Ishikawa (cell line): Measurements from ENCODE around the gene TRIM24.

Experiments
- CEBPB ChIP-seq: IDR thresholded peaks from 2 replicates; pipeline ENCODE4 v1.6.1; 2012
- CREB1 ChIP-seq: IDR thresholded peaks from 2 replicates; pipeline ENCODE4 v1.6.1; 2012; ENCODE audit warnings: low read depth
- EP300 ChIP-seq: IDR thresholded peaks from 2 replicates; pipeline ENCODE4 v1.6.1; 2012; ENCODE audit warnings: borderline replicate concordance
- NFIC ChIP-seq: IDR thresholded peaks from 2 replicates; pipeline ENCODE4 v1.6.1; 2012
- TAF1 ChIP-seq: IDR thresholded peaks from 2 replicates; pipeline ENCODE4 v1.6.1; 2012; ENCODE audit warnings: low read depth, mild to moderate bottlenecking
- YY1 ChIP-seq: IDR thresholded peaks from 2 replicates; pipeline ENCODE4 v1.6.1; 2012; ENCODE audit warnings: low read depth
- TF ChIP-seq, protein P1 (sequence below): IDR thresholded peaks from 2 replicates; pipeline ENCODE4 v1.6.1; 2012; ENCODE audit warnings: low read depth, mild to moderate bottlenecking
- TF ChIP-seq, protein P2 (sequence below): IDR thresholded peaks from 2 replicates; pipeline ENCODE4 v1.6.1; 2012
- TF ChIP-seq, protein P3 (sequence below): IDR thresholded peaks from 2 replicates; pipeline ENCODE4 v1.6.1; 2012

DNA sequence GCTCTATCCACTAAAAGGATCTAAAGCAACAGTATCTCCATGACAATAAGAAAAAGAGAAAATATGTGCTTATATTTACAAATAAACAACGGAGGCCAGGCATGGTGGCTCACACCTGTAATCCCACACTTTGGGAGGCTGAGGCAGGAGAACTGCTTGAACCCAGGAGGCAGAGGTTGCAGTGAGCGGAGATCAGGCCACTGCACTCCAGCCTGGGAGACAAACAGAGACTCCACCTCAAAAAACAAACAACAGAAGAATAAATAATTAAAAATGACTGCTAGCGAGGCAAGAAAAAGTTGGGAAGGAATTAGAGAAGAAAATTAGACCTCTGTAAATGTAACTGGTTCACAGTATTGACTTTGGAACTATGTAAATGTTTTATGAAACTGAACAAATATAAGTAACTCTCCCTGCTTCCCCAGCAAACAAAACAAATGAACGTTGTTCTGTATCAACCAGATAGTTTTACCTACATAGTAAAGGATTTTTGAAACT lies 17.1 kb downstream of the TRIM24 start:
- TF ChIP-seq NFIC (no peak), YY1 (no peak), TAF1 (no peak), EP300 (no peak), CEBPB (no peak), CREB1 (no peak)
- TF ChIP-seq, protein P1, sequence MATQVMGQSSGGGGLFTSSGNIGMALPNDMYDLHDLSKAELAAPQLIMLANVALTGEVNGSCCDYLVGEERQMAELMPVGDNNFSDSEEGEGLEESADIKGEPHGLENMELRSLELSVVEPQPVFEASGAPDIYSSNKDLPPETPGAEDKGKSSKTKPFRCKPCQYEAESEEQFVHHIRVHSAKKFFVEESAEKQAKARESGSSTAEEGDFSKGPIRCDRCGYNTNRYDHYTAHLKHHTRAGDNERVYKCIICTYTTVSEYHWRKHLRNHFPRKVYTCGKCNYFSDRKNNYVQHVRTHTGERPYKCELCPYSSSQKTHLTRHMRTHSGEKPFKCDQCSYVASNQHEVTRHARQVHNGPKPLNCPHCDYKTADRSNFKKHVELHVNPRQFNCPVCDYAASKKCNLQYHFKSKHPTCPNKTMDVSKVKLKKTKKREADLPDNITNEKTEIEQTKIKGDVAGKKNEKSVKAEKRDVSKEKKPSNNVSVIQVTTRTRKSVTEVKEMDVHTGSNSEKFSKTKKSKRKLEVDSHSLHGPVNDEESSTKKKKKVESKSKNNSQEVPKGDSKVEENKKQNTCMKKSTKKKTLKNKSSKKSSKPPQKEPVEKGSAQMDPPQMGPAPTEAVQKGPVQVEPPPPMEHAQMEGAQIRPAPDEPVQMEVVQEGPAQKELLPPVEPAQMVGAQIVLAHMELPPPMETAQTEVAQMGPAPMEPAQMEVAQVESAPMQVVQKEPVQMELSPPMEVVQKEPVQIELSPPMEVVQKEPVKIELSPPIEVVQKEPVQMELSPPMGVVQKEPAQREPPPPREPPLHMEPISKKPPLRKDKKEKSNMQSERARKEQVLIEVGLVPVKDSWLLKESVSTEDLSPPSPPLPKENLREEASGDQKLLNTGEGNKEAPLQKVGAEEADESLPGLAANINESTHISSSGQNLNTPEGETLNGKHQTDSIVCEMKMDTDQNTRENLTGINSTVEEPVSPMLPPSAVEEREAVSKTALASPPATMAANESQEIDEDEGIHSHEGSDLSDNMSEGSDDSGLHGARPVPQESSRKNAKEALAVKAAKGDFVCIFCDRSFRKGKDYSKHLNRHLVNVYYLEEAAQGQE, result no peak
- TF ChIP-seq, protein P2, sequence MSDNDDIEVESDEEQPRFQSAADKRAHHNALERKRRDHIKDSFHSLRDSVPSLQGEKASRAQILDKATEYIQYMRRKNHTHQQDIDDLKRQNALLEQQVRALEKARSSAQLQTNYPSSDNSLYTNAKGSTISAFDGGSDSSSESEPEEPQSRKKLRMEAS, result no peak
- TF ChIP-seq, protein P3, sequence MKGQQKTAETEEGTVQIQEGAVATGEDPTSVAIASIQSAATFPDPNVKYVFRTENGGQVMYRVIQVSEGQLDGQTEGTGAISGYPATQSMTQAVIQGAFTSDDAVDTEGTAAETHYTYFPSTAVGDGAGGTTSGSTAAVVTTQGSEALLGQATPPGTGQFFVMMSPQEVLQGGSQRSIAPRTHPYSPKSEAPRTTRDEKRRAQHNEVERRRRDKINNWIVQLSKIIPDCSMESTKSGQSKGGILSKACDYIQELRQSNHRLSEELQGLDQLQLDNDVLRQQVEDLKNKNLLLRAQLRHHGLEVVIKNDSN, result no peak
